ENCODE results near the gene ZPR1.

The ZPR1 gene

GRCh38 chr11:116791813-116792143, 4.0 kb upstream of the ZPR1 start, which contains the start of gene APOA5:
TSS of gene APOA5 (minus strand) at chr11:116791879. CDS start at chr11:116791860, 19 bp downstream.
- no peak within 1 kb of the TSS for H3K4me3 ChIP-seq (ENCODE audit: low read length)

DNA sequence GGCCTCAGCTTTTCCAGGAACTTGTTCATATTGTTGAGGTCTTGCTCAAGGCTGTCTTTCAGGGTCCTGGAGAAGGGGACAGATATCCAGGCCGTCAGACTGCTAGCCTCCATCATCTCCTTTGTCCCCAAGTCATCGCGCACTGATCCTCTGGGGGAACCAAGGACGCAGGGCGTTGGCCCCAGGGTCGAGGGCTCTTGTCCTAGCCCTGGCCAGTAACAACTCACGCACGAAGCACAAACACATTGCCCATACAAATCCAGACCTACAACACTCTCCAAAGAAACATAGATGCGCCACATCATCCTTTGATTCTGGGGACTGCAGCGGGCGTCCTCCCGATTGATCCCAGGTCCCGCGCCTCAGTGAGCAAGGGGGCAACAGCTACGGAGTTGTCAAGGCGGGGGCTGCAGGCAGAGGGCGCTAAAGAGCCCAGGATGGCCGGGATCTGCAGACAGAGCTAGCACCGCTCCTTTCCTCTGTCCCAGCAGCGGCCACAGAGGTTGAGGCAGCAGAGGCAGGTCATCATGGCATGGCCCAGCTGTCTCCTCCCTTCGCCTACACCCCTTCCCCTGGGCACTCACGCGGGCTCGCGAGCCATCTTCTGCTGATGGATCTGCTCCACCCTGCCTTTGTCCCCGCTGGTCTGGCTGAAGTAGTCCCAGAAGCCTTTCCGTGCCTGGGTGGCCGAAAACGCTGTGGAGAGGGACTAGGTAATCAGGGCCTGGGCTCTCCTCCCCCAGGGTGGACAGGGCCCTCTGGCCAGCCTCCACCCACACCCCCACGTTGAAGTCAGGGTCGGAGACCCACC, 3.4 kb upstream of the ZPR1 start:
- no peak overlapping the region for H3K4me3 ChIP-seq (ENCODE audit: low read length)
- TF ChIP-seq ZNF274 (IDR thresholded peaks at IDR 0.05; ENCODE audit: low read depth, low read length): no peak

More at GRCh38 chr11:116791813-116792143, 4.0 kb upstream of the ZPR1 start, which contains the start of gene APOA5:
- TF ChIP-seq ZNF274 (IDR thresholded peaks at IDR 0.05; ENCODE audit: low read depth, low read length): no peak

DNA sequence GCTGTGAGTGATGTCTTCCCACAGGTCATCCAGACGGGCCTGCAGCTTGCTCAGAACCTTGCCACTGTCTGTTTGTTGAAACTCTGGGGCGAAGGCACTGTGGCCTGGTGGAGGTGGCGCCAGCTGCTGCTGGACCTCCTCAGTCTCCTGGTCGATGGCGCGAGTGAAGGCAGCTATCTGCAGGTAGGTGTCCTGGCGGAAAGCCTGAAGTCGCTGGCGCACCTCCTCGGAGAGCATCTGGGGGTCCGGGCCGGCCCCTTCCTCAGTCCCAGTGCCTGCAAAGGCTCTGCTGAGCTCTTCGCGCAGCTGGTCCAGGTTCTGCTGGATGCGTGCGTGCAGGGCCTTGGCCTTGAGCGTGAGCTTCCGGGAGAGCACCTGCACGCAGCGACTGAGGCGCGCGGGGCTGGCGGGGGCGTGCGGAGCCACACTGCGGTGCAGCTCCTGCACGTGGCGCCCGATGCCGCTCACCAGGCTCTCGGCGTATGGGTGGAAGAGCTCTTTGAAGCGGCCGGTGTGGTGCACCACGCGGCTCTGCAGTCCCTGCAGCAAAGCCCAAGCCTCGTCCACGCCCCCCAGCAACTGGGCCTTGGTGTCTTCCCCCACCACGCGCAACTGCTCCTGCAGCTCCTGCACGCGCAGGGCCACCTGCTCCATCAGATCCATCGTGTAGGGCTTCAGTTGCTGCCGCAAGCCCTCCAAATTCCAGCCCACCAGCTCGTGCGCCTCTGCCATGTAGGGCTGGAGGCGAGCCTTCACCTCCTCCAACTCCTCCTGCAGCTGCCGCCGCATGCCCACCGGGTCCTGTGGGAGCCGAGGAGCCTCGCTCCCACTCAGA, 2.6 kb upstream of the ZPR1 start:
- TF ChIP-seq ZNF274 (IDR thresholded peaks at IDR 0.05; ENCODE audit: low read depth, low read length): no peak
- H3K4me3 ChIP-seq (ENCODE audit: low read length): no peak overlapping the region

- TF ChIP-seq ZNF274 (IDR thresholded peaks at IDR 0.05; ENCODE audit: low read depth, low read length): no peak
- H3K4me3 ChIP-seq (ENCODE audit: low read length): no peak overlapping the region
These were observed 1.2 kb upstream of the ZPR1 start for GRCh38 chr11:116788975-116789374.

DNA sequence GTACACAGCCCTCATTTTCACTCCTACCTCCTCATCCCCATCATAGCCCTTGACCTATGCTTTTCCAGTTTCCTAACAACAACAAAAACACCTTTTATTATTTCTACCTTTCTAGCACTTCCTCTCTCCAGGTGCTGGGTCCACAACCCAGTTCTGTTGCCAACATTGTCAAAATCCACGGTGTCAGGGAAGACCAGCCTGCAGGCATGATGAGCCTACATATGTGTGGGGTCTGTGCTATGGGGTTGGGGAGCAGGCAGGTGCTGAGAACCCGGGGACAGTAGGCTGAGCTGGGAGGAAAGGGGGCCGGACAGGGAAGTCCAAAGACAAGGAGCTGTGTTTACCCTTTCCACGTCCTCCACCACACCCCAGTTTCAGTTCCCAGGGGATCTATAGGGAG, 711 bp upstream of the ZPR1 start:
- no peak for TF ChIP-seq ZNF274 (IDR thresholded peaks at IDR 0.05; ENCODE audit: low read depth, low read length)
- peak overlapping the region; percentile 84; the same call in 1 of the 2 replicates for H3K4me3 ChIP-seq (ENCODE audit: low read length)

- peak overlapping the region; percentile 84 for H3K4me3 ChIP-seq (ENCODE audit: low read length)
- TF ChIP-seq ZNF274 (IDR thresholded peaks at IDR 0.05; ENCODE audit: low read depth, low read length): no peak
These were observed 412 bp downstream of the ZPR1 start for GRCh38 chr11:116787436-116787785.

DNA sequence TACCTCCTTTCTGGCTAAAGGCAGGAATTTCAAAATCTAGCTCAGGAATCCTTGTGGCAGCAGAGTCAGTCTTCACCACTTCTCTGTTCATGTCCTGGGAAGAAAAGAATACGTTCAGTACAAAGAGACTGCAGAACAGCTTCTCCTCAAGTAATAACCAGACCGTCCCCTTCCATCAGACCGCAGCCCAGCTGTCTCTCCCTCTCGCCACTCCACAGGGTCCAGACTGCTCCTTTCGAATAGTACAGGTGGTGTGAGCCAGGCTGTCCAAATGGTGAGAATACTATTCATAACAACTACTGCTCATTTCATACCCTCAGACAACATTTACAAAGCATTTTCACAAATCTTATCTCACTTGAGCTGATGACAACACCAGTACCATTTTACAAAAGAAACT, 857 bp downstream of the ZPR1 start:
- peak overlapping the region; percentile 84 for H3K4me3 ChIP-seq (ENCODE audit: low read length)
- no peak for TF ChIP-seq ZNF274 (IDR thresholded peaks at IDR 0.05; ENCODE audit: low read depth, low read length)

DNA sequence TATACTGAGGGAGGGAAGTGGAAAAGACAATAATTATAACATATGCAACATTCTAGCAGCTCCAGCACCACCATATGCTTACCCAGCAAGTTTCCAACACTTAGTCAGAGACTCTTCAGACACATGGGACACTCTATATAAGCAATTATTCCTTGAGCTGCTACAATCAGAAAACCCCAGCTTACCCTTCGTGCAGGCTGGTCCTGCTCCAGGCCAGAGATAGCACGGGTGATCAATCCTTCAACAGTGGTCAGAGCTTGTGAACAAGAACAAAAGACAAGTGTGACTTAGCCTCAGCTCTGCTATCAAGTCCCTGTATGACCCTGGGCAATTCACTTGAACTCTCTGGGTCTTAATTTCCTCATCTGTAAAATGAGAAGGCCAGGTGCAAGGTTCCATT, 1.5 kb downstream of the ZPR1 start:
- no peak overlapping the region for H3K4me3 ChIP-seq (ENCODE audit: low read length)
- no peak for TF ChIP-seq ZNF274 (IDR thresholded peaks at IDR 0.05; ENCODE audit: low read depth, low read length)

GRCh38 chr11:116782728-116783127, 5.1 kb downstream of the ZPR1 start:
- no peak overlapping the region for H3K4me3 ChIP-seq (ENCODE audit: low read length)
- no peak for TF ChIP-seq ZNF274 (IDR thresholded peaks at IDR 0.05; ENCODE audit: low read depth, low read length)

DNA sequence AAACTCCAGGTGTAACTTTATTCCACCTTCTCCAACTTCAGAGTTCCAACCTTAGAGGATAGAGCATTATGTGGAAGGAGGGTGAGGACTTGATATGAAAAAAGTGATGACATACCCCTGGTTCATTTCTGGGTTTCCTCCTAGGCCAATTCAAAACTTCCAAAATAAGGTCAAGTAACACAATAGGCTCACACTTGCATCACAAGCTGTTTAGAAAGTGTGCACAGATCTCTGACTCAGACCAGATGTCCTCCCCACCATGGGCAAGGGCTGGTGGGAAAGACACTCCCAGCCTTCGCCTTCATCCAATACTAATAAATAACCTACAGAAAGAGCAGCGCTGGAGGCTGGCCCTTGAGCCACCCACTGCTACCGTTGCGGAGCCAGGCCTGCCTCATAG, 9.3 kb downstream of the ZPR1 start:
- no peak overlapping the region for H3K4me3 ChIP-seq (ENCODE audit: low read length)
- no peak for TF ChIP-seq ZNF274 (IDR thresholded peaks at IDR 0.05; ENCODE audit: low read depth, low read length)

- no peak overlapping the region for H3K4me3 ChIP-seq (ENCODE audit: low read length)
- TF ChIP-seq ZNF274 (IDR thresholded peaks at IDR 0.05; ENCODE audit: low read depth, low read length): no peak
These were observed 10.8 kb downstream of the ZPR1 start for GRCh38 chr11:116777056-116777455.

- no peak overlapping the region for H3K4me3 ChIP-seq (ENCODE audit: low read length)
- TF ChIP-seq ZNF274 (IDR thresholded peaks at IDR 0.05; ENCODE audit: low read depth, low read length): no peak
These were observed 11.3 kb downstream of the ZPR1 start for GRCh38 chr11:116776522-116776984.

- H3K4me3 ChIP-seq (ENCODE audit: low read length): no peak overlapping the region
- TF ChIP-seq ZNF274 (IDR thresholded peaks at IDR 0.05; ENCODE audit: low read depth, low read length): no peak
These were observed 11.8 kb downstream of the ZPR1 start for GRCh38 chr11:116775975-116776374.

GRCh38 chr11:116774661-116775060, 13.2 kb downstream of the ZPR1 start:
- no peak for TF ChIP-seq ZNF274 (IDR thresholded peaks at IDR 0.05; ENCODE audit: low read depth, low read length)
- no peak overlapping the region for H3K4me3 ChIP-seq (ENCODE audit: low read length)

All from GM08714 (cell line).